PFSK-1 (cell line): ENCODE measurements around the gene GP2.

Experiments
- FOXP2 ChIP-seq: optimal IDR thresholded peaks from 2 replicates; pipeline ENCODE3; 2011; ENCODE audit warnings: borderline replicate concordance, control low read depth, inconsistent platforms; ENCODE audit not compliant: insufficient read depth; ENCODE audit errors: extremely low read length, extremely low read depth
- POLR2AphosphoS5 ChIP-seq: IDR thresholded peaks from 2 replicates; pipeline ENCODE4 v1.6.1; 2012; ENCODE audit warnings: low read depth, mild to moderate bottlenecking, control low read depth, low read length, moderate library complexity
- REST ChIP-seq, 2 experiments: IDR thresholded peaks; 2 replicates each; pipeline versions ENCODE4 v1.6.1 to v1.8.0; 2011 to 2012; ENCODE audit warnings: low read depth in 2 of 2, low read length in 2 of 2, control low read depth in 1 of 2, inconsistent platforms in 1 of 2, mild to moderate bottlenecking in 1 of 2, moderate library complexity in 1 of 2; ENCODE audit not compliant: insufficient read depth in 1 of 2
- SIN3A ChIP-seq: IDR thresholded peaks from 2 replicates; pipeline ENCODE4 v1.6.1; 2012; ENCODE audit warnings: mild to moderate bottlenecking, low read length, moderate library complexity, borderline replicate concordance; ENCODE audit not compliant: insufficient read depth
- TAF1 ChIP-seq: IDR thresholded peaks from 2 replicates; pipeline ENCODE4 v1.6.1; 2012; ENCODE audit warnings: low read length, control low read depth, borderline replicate concordance; ENCODE audit not compliant: insufficient read depth

Gene GP2

GRCh38 chr16:20268409-20268808 is 58.9 kb downstream of the GP2 start:
- no peak for TF ChIP-seq TAF1
- TF ChIP-seq FOXP2 = no peak
- no peak for TF ChIP-seq SIN3A
- TF ChIP-seq REST (IDR thresholded peaks at IDR 0.05; ENCODE audit: insufficient read depth in 1 of 2, low read depth in 2 of 2, low read length in 2 of 2) = no peak
- no peak for TF ChIP-seq POLR2AphosphoS5

DNA sequence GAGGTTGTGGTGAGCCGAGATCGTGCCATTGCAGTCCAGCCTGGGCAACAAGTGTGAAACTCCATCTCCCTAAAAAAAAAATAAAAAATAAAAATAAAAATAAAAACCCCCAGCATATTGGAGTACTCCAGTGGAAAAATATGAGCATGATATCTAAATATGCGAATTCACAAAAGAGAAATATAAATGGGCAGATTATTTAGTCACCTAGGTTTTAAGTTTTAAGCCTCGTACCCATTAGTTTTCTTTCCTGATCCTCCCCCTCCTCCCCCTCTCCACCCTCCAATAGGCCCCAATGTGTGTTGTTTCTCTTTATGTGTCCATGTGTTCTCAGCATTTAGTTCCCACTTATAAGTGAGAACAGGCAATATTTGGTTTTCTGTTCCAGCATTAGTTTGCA is 62.3 kb downstream of the GP2 start:
- TF ChIP-seq POLR2AphosphoS5 (no peak), SIN3A (no peak), REST (IDR thresholded peaks at IDR 0.05; ENCODE audit: insufficient read depth in 1 of 2, low read depth in 2 of 2, low read length in 2 of 2) (no peak), FOXP2 (no peak), TAF1 (no peak)

GRCh38 chr16:20263138-20263855 is 64.0 kb downstream of the GP2 start:
- TF ChIP-seq FOXP2 (no peak), POLR2AphosphoS5 (no peak), REST (IDR thresholded peaks at IDR 0.05; ENCODE audit: insufficient read depth in 1 of 2, low read depth in 2 of 2, low read length in 2 of 2) (no peak), TAF1 (no peak), SIN3A (no peak)

GRCh38 chr16:20262248-20262647 is 65.1 kb downstream of the GP2 start:
- no peak for TF ChIP-seq POLR2AphosphoS5
- TF ChIP-seq REST (IDR thresholded peaks at IDR 0.05; ENCODE audit: insufficient read depth in 1 of 2, low read depth in 2 of 2, low read length in 2 of 2) = no peak
- no peak for TF ChIP-seq SIN3A
- no peak for TF ChIP-seq FOXP2
- TF ChIP-seq TAF1 = no peak
